ENCODE measurements around the gene MAT2B.

MAT2B gene

GRCh38 chr5:163567811-163568210, 62.4 kb downstream of the MAT2B start:
- 0 out of 2 replicates have a peak, but pooled peaks cover 2% of the 10 kb centered on the region for H3K27me3 ChIP-seq (ENCODE audit: low read length)
- no peaks in the 10 kb centered on the region for H3K36me3 ChIP-seq (ENCODE audit: low read length)
- no peaks in the 10 kb centered on the region for H3K9me3 ChIP-seq (ENCODE audit: insufficient read depth, low read length)
- H3K4me3 ChIP-seq (ENCODE audit: insufficient read depth, low read length, poor library complexity, severe bottlenecking), result no peak overlapping the region
- H3F3A ChIP-seq (ENCODE audit: insufficient read depth), result no peaks in the 10 kb centered on the region
- H3K9ac ChIP-seq (ENCODE audit: low read length), result no peak overlapping the region
- H3K4me2 ChIP-seq (ENCODE audit: low read depth, low read length, poor library complexity, severe bottlenecking), result no peak overlapping the region
- H3K27ac ChIP-seq (ENCODE audit: low read depth, low read length), result no peak overlapping the region
- no peak for TF ChIP-seq EZH2phosphoT487 (conservative IDR thresholded peaks at IDR 0.05; ENCODE audit: low read length)
- no peaks in the 10 kb centered on the region for H3K79me2 ChIP-seq (ENCODE audit: insufficient read depth, low read length)
- no peak overlapping the region for H2AFZ ChIP-seq (ENCODE audit: low read depth, low read length, severe bottlenecking)
- H3K9me2 ChIP-seq (replicated peaks; ENCODE audit: insufficient read depth, low read length), result no peaks in the 10 kb centered on the region
- H4K20me1 ChIP-seq (ENCODE audit: low read depth, low read length), result no peaks in the 10 kb centered on the region

Measured in SU-DHL-6 (cell line).